AG10803 (cell line): Measurements from ENCODE around the gene KRTAP26-1.

ENCODE experiments used
- DNase-seq: peaks from one replicate; pipeline ENCODE4 v3.0.0; 2010; ENCODE audit warnings: low read depth
- H3K4me3 ChIP-seq: 2 replicates; pipeline ENCODE4 v1.5.1; 2011; ENCODE audit warnings: mild to moderate bottlenecking, low read length, control low read depth
- CTCF ChIP-seq: conservative IDR thresholded peaks from 2 replicates; pipeline ENCODE4 v1.5.1; 2011; ENCODE audit warnings: mild to moderate bottlenecking, low read length, control low read depth, inconsistent platforms

Gene KRTAP26-1

GRCh38 chr21:30271611-30272010 is 48.5 kb downstream of the KRTAP26-1 start:
- no peak overlapping the region for H3K4me3 ChIP-seq
- DNase-seq = no peak
- no peak for TF ChIP-seq CTCF

- no peak for DNase-seq
- no peak for TF ChIP-seq CTCF
- no peak overlapping the region for H3K4me3 ChIP-seq
Observed at GRCh38 chr21:30271156-30271555, 49.0 kb downstream of the KRTAP26-1 start.

GRCh38 chr21:30269803-30270530 is 50.1 kb downstream of the KRTAP26-1 start:
- TF ChIP-seq CTCF = no peak
- DNase-seq = no peak
- H3K4me3 ChIP-seq = no peak overlapping the region
